Cardiac muscle cell (in vitro differentiated cells and primary cell): ENCODE data around the gene RASL10B. TPM values are rescaled to one million over a fixed set of nuclear protein-coding genes. Genes with fewer than 3 reads are reported as not detected.
"Not testable (repeated sequence)": the region's sequence is repeated elsewhere in the genome, so short reads cannot be mapped to it uniquely, and the experiment has no call there.

ENCODE experiments used
- DNase-seq, 2 donors: peaks; one replicate each; pipeline versions ENCODE4 v3.0.0 to v3.0.0-alpha.2; 2010 to 2017; ENCODE audit warnings: low read depth in 1 of 2, low spot score in 1 of 2
- H3K27ac ChIP-seq: fragments of 200-600 bp; sonication (generic); 2 replicates; pipeline ENCODE4 v1.5.1; 2016
- H3K27me3 ChIP-seq: fragments of 200-600 bp; sonication (generic); 2 replicates; pipeline ENCODE4 v1.6.0; 2016; ENCODE audit warnings: control low read depth
- H3K36me3 ChIP-seq: fragments of 200-600 bp; sonication (generic); 2 replicates; pipeline ENCODE4 v1.5.1; 2016; ENCODE audit warnings: control low read depth
- H3K4me1 ChIP-seq: fragments of 200-600 bp; sonication (generic); 2 replicates; pipeline ENCODE4 v1.8.1; 2017; ENCODE audit warnings: low read depth, mild to moderate bottlenecking, mixed run types
- H3K4me3 ChIP-seq: fragments of 200-600 bp; sonication (generic); 2 replicates; pipeline ENCODE4 v1.5.1; 2016; ENCODE audit warnings: mild to moderate bottlenecking
- H3K9me3 ChIP-seq: fragments of 200-600 bp; sonication (generic); 2 replicates; pipeline ENCODE4 v1.5.1; 2017; ENCODE audit warnings: low read depth, mild to moderate bottlenecking, control low read depth
- polyA plus RNA-seq: library from polyadenylated mRNA; unstranded; fragments of >200 nt; fragmentation: Nextera tagmentation; extraction: Ambion mirVana; gene quantifications from 2 replicates; pipeline ENCODE4 v1.2.1, GENCODE V29; 2016
- total RNA-seq: library from RNA; depleted of rRNA; stranded (reverse); fragments of >200 nt; gene quantifications from 2 replicates; pipeline ENCODE4 v1.2.3, GENCODE V29; 2016
- TF ChIP-seq, protein P1 (sequence below): IDR thresholded peaks from 2 replicates; pipeline ENCODE4 v1.5.1; 2012; ENCODE audit warnings: low read depth, mild to moderate bottlenecking, low read length

Gene RASL10B
- total and polyA plus RNA-seq, 2 experiments from 2014 or later, result 71.6 to 116 TPM

DNA sequence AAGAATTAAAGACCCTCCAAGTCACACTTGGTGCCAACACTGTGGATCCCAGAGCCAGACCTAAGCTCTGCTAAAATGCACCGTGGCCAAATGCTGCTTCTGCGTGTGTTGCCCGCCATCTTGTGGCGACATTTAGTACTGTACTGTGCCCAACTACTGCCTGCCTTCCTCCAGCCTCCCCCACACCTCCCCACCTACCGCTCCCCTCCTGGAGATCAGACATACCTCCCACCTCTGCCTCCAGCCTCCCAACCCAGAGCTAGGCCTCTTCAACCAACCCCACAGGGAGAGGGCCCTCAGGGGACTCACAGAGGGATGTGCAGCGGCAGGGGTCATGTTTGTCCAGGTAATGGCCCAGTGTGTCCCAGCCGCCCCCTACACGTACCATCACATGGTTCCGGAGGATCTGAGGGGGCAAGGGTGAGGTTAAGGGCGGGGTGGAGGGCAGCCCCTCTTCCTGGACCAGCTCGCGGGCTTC lies 16.1 kb downstream of the RASL10B start:
- H3K4me1 ChIP-seq, result no peaks in the 10 kb centered on the region
- H3K4me3 ChIP-seq, result no peak overlapping the region
- H3K27ac ChIP-seq, result no peak overlapping the region
- DNase-seq, result peak; percentile 87 to 88
- H3K27me3 ChIP-seq, result no peaks in the 10 kb centered on the region
- H3K9me3 ChIP-seq, result no peaks in the 10 kb centered on the region
- TF ChIP-seq, protein P1, sequence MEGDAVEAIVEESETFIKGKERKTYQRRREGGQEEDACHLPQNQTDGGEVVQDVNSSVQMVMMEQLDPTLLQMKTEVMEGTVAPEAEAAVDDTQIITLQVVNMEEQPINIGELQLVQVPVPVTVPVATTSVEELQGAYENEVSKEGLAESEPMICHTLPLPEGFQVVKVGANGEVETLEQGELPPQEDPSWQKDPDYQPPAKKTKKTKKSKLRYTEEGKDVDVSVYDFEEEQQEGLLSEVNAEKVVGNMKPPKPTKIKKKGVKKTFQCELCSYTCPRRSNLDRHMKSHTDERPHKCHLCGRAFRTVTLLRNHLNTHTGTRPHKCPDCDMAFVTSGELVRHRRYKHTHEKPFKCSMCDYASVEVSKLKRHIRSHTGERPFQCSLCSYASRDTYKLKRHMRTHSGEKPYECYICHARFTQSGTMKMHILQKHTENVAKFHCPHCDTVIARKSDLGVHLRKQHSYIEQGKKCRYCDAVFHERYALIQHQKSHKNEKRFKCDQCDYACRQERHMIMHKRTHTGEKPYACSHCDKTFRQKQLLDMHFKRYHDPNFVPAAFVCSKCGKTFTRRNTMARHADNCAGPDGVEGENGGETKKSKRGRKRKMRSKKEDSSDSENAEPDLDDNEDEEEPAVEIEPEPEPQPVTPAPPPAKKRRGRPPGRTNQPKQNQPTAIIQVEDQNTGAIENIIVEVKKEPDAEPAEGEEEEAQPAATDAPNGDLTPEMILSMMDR, result peak; percentile 76
- no peaks in the 10 kb centered on the region for H3K36me3 ChIP-seq

DNA sequence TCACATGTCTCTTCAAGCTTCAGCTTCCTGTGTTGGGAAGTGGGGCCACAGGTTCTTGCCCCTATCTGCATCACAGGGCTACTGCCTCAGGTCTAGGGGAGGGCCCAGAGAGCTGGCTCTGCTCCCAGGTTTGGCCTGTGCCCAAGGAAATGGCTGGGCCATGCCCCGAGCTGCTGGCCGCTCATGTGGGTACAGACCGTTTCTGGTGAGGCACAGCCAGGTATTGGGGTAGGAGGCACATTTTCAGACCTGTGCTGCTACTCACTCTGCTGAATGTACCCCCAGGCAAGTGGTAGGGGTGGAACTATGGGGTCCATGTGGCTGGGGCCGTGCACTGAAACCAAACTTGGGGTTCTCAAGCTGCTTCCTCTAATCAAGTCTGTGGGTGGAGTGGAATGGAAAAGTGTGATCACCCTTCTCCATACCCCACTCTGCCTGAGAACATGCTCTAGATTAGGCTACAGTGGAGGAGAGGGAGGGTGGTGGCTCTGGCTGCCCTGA lies 17.0 kb downstream of the RASL10B start:
- no peaks in the 10 kb centered on the region for H3K4me1 ChIP-seq
- H3K27me3 ChIP-seq, result no peaks in the 10 kb centered on the region
- H3K9me3 ChIP-seq, result no peaks in the 10 kb centered on the region
- no peaks in the 10 kb centered on the region for H3K36me3 ChIP-seq
- TF ChIP-seq, protein P1, result no peak
- peak in 1 of 2 donors; percentile 26 for DNase-seq
- H3K4me3 ChIP-seq, result no peak overlapping the region
- no peak overlapping the region for H3K27ac ChIP-seq

DNA sequence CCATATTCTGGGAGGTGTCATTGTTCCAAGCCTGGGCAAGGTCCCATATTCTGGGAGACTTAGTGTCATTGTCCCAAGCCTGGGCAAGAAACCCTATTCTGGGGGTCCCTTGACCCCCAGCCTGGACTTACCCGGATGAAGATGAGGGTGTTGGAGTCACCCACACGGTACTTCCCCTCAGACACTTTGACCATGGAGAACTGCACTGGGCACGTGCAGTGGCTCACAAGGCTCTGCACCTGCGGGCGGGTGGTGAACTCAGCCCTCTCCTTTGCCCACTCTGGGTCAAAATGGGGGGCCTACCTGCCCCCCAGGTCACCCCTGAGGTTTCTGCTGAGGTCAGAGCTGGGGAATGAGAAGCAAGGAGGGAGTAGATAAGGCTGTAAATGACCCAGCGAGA lies 17.5 kb downstream of the RASL10B start:
- DNase-seq, result no peak

DNA sequence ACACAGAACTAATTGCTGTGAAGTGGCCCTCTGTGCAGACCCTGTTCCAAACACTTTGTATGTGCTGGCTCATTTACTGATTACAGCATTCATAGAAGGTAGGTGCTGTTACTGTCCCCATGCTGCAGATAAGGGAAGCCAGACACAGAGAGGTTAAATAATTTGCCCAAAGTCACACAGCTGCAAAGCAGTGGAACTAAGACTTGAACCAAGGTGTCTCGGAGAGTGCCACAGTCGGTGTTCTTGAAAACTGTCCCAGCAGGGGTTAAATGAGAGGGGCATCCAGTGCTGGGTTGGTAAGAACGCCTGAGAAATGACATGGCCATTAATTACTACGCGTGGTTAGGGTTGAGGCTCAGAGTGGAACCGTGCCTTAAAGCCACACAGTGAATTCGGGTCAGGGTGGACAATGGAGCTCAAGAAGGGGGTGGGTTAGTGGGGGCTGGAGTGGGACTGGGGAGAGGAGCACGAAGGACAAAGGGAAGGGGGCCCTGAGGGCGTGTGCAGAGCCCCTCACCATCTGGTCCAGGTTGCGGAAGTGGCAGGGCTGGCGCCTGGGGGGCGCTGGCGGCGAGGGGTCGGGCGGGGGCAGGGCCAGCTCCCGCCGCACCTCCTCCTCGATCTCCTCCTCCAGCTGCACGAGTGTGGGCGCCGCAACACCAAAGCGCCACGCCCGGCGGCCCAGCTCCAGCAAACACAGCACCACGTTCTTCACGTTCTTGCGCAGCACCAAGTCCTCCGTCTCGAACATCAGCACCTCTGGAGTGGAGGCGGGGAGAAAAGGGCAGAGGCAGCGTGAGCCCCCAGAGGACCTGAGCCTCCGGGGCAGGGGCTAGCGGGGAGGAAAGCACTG lies 18.3 kb downstream of the RASL10B start:
- TF ChIP-seq, protein P1, result no peak
- H3K9me3 ChIP-seq, result no peaks in the 10 kb centered on the region
- no peaks in the 10 kb centered on the region for H3K36me3 ChIP-seq
- H3K4me3 ChIP-seq, result no peak overlapping the region
- H3K27ac ChIP-seq, result no peak overlapping the region
- H3K4me1 ChIP-seq, result no peaks in the 10 kb centered on the region
- DNase-seq, result peak in 1 of 2 donors; percentile 60
- no peaks in the 10 kb centered on the region for H3K27me3 ChIP-seq

More for the DNA sequence above, 17.5 kb downstream of the RASL10B start:
- Histone ChIP-seq H3K27ac (no peak overlapping the region), H3K27me3 (no peaks in the 10 kb centered on the region), H3K4me1 (no peaks in the 10 kb centered on the region), H3K9me3 (no peaks in the 10 kb centered on the region), H3K36me3 (no peaks in the 10 kb centered on the region), H3K4me3 (no peak overlapping the region)
- TF ChIP-seq, protein P1, result no peak

DNA sequence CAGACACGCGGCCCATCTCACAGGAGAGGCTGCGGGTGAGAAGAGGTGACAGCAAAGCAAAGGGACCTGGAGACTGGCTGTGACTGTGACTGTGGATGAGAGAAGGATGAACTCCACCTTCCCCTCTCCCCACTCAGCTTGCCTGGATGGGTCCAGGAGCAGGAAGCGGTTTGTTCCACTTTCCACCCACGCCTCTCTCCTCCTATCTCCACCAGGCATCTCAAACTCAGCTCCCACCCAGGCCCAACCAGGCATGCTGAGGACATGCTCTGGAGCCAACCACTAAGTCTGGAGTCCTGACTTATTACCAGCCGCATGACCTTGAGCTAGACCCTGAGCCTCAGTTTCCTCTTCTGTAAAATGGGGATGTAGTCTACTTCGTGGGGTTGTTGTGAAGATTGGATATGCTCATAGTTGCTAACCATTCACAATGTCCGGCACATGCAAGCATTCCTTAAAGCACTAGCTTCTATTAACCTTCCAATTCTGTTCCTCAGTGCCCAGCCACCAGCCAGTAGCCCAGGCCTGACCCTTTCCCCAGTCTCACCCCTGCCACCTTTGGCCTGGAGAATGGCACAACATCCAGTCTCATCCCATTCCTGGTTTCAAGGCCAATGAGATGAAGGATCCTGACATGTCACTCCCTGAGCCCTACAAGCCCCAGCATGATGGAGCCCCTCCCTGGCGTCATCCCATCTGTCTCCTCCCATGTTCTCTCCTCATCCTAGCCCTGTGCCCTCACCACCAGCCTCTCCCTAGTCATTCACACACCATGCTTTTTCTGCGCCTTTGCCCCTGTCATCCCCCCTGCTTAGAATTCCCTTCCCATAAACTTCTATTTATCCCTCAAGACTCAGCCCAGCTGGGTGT lies 19.3 kb downstream of the RASL10B start:
- Histone ChIP-seq H3K9me3 (no peaks in the 10 kb centered on the region), H3K36me3 (no peaks in the 10 kb centered on the region), H3K27ac (no peak overlapping the region), H3K27me3 (no peaks in the 10 kb centered on the region), H3K4me1 (no peaks in the 10 kb centered on the region), H3K4me3 (no peak overlapping the region)
- no peak for DNase-seq
- TF ChIP-seq, protein P1, result no peak

GRCh38 chr17:35751541-35751940 lies 20.1 kb downstream of the RASL10B start:
- not testable (repeated sequence) for H3K9me3 ChIP-seq, H3K36me3 ChIP-seq, H3K4me1 ChIP-seq, H3K4me3 ChIP-seq, H3K27me3 ChIP-seq, H3K27ac ChIP-seq
- DNase-seq, result peak in 1 of 2 donors; percentile 76
